Measurements from ENCODE around the gene ITGB5. TPM values are rescaled to one million over a fixed set of nuclear protein-coding genes. Genes with fewer than 3 reads are reported as not detected.

ITGB5 gene
- polyA plus RNA-seq, 2 of the 4 experiments (the other 2 are of a cell fraction) = 201 to 260 TPM

- DNase-seq (ENCODE audit: low read depth in 1 of 2, low spot score in 1 of 2) (no peak), FAIRE-seq (no peak), ATAC-seq (no peak; a peak in 1 of 6 replicates)
- Histone ChIP-seq H3K9me3 (no peaks in the 10 kb centered on the region), H3K4me3 (no peak overlapping the region), H3K4me2 (no peak overlapping the region), H3K27ac (no peak overlapping the region), H3K4me1 (peaks cover 27% of the 10 kb centered on the region)
- ChIA-PET POLR2A (no interaction called here), CTCF (interaction anchor here (1.0 to 2.2 kb wide), 3 partner anchors 12 to 80 kb away, joined by 5 to 6 read pairs (median 6); no protein-coding TSS in a partner anchor)
- TF ChIP-seq HMGXB4 (CRISPR knock-in tag; IDR thresholded peaks at IDR 0.05; ENCODE audit: borderline replicate concordance) = no peak
- TF ChIP-seq POLR2AphosphoS2 (conservative IDR thresholded peaks at IDR 0.05; ENCODE audit: low read length) = 0 out of 2 replicates have a peak, but pooled peaks have one; percentile 58
- 98% methylated on average over 6 of the region's 6 CpGs for WGBS (ENCODE audit: missing lambda C conversion rate)
Observed at GRCh38 chr3:124821356-124821755, 65.8 kb downstream of the ITGB5 start.

GRCh38 chr3:124818398-124819091, 68.6 kb downstream of the ITGB5 start:
- Histone ChIP-seq H3K4me3 (no peak overlapping the region), H3K27ac (peak overlapping the region in 1 of 2 experiments; percentile 52; a peak in 3 of 6 replicates), H3K4me1 (peaks cover 37% of the 10 kb centered on the region), H3K4me2 (no peak overlapping the region), H3K9me3 (no peaks in the 10 kb centered on the region; the same call in 2 of the 3 replicates)
- FAIRE-seq (no peak), DNase-seq (ENCODE audit: low read depth in 1 of 2, low spot score in 1 of 2) (no peak), ATAC-seq (no peak)
- TF ChIP-seq HEYL (CRISPR knock-in tag; IDR thresholded peaks at IDR 0.05) (no peak), HDAC2 (IDR thresholded peaks at IDR 0.05) (no peak), HOXB5 (CRISPR knock-in tag; IDR thresholded peaks at IDR 0.05) (no peak), BCL3 (IDR thresholded peaks at IDR 0.05) (no peak), CHD4 (IDR thresholded peaks at IDR 0.05; ENCODE audit: borderline replicate concordance) (no peak), NFE2L2 (conservative IDR thresholded peaks at IDR 0.05; ENCODE audit: low read length) (no peak), RAD21 (conservative IDR thresholded peaks at IDR 0.05 in 1 of 2, IDR thresholded peaks at IDR 0.05 in 1 of 2) (no peak), HOXB13 (CRISPR knock-in tag; IDR thresholded peaks at IDR 0.05; ENCODE audit: low read depth) (no peak), E2F6 (IDR thresholded peaks at IDR 0.05; ENCODE audit: borderline replicate concordance, low read depth) (no peak), HES2 (IDR thresholded peaks at IDR 0.05) (no peak)
- ChIA-PET POLR2A (no interaction called here), CTCF (interaction anchor here (1.3 to 6.6 kb wide), 3 partner anchors 9 to 57 kb away, joined by 3 to 21 read pairs (median 9); no protein-coding TSS in a partner anchor)
- 78% methylated on average over 9 of the region's 9 CpGs for WGBS (ENCODE audit: missing lambda C conversion rate)

GRCh38 chr3:124817079-124817478, 70.1 kb downstream of the ITGB5 start:
- ChIA-PET CTCF (interaction anchor here (1.5 to 6.6 kb wide), 2 partner anchors 11 to 31 kb away, joined by 7 to 21 read pairs; no protein-coding TSS in a partner anchor), POLR2A (no interaction called here)
- Histone ChIP-seq H3K27ac (0 out of 6 replicates have a peak overlapping the region, but pooled peaks of 1 of the 2 experiments have one; percentile 5), H3K4me3 (no peak overlapping the region), H3K4me2 (no peak overlapping the region), H3K9me3 (no peaks in the 10 kb centered on the region; the same call in 2 of the 3 replicates), H3K4me1 (peaks cover 51% of the 10 kb centered on the region)
- DNase-seq (ENCODE audit: low read depth in 1 of 2, low spot score in 1 of 2) (no peak), ATAC-seq (no peak), FAIRE-seq (no peak)
- TF ChIP-seq EHMT2 (IDR thresholded peaks at IDR 0.05; ENCODE audit: low read depth) = no peak
- TF ChIP-seq ZSCAN20 (CRISPR knock-in tag; IDR thresholded peaks at IDR 0.05) = no peak
- TF ChIP-seq FOXS1 (CRISPR knock-in tag; IDR thresholded peaks at IDR 0.05) = no peak
- TF ChIP-seq HEYL (CRISPR knock-in tag; IDR thresholded peaks at IDR 0.05) = no peak
- no peak for TF ChIP-seq EHF (CRISPR knock-in tag; IDR thresholded peaks at IDR 0.05)
- TF ChIP-seq CTCF (IDR thresholded peaks at IDR 0.05) = no peak
- TF ChIP-seq MAZ (IDR thresholded peaks at IDR 0.05; ENCODE audit: borderline replicate concordance, low read depth, low read length) = no peak
- TF ChIP-seq JUN (IDR thresholded peaks at IDR 0.05) = no peak
- WGBS (ENCODE audit: missing lambda C conversion rate) = 93% methylated on average over 6 of the region's 6 CpGs
